Measurements from ENCODE around the gene SRD5A1.

DNA sequence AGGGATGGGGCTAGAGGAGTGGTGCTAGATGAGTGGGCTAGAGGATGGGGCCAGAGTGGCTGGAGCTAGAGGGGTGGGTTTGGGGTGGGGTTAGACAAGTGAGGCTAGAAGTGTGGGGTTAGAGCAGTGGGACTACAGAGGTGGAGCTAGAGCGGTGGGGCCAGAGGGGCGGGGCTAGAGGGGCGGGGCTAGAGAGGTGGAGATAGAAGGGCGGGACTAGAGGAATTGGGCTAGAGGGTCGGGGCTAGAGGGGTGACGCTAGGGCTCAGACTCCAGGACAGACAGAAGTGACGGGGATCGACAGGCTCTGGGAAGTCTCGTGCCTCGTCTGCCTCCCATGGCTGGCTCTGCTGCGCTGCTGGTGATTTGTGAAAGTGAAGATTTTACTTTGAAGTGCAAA lies 49.0 kb downstream of the SRD5A1 start:
- TF ChIP-seq POLR2A (IDR thresholded peaks at IDR 0.05) (no peak), POLR2AphosphoS5 (IDR thresholded peaks at IDR 0.05) (no peak), EP300 (IDR thresholded peaks at IDR 0.05) (no peak)
- TF ChIP-seq, protein P1, sequence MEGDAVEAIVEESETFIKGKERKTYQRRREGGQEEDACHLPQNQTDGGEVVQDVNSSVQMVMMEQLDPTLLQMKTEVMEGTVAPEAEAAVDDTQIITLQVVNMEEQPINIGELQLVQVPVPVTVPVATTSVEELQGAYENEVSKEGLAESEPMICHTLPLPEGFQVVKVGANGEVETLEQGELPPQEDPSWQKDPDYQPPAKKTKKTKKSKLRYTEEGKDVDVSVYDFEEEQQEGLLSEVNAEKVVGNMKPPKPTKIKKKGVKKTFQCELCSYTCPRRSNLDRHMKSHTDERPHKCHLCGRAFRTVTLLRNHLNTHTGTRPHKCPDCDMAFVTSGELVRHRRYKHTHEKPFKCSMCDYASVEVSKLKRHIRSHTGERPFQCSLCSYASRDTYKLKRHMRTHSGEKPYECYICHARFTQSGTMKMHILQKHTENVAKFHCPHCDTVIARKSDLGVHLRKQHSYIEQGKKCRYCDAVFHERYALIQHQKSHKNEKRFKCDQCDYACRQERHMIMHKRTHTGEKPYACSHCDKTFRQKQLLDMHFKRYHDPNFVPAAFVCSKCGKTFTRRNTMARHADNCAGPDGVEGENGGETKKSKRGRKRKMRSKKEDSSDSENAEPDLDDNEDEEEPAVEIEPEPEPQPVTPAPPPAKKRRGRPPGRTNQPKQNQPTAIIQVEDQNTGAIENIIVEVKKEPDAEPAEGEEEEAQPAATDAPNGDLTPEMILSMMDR (IDR thresholded peaks at IDR 0.05), result no peak
